HG03025 (cell line): Measurements from ENCODE around the gene ABL2.

Experiments
- ATAC-seq: cut with Tn5 transposase; IDR thresholded peaks from one replicate; pipeline ENCODE4 v1.9.1; 2021; ENCODE audit warnings: mild to moderate bottlenecking, moderate library complexity; ENCODE audit not compliant: unreplicated experiment, low FRiP score

Gene ABL2

DNA sequence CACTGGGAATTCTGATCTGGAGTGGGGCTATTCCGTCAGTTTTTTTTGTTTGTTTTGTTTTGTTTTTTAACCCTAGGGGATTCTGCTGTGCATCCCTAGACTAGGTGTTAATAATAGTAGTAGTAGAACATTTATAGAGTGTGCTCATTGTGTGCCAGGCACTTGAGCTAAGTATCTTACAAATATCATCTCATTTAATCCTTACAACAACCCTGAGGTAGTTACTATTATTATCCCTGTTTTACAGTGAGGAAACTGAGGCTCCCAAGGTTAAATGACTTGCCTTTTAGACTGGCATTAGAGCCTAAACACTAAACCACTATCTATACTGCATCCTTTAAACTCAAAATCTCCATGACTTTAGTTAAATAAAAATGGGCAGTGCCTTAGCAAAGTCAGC, 125.5 kb downstream of the ABL2 start:
- no peak for ATAC-seq

GRCh38 chr1:179101566-179101965, 127.9 kb downstream of the ABL2 start:
- ATAC-seq: no peak

DNA sequence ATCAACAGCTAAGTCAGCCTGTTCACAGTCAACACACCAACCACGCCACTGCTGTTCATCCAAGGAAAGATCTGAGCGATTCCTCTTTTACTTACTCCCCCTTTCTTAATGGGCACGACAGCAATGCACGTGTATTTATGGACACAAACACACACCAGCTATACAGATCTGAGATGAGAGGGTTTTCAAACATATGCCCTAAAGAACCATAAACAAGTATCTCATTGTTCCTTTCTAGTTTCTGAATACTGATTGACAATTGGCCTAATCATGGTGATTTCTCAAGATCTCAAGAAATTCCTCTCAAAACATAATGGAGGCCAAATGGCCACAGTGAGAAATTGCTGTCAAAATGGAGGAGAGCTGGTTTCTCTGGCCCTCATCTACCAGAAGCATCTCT, 129.6 kb downstream of the ABL2 start:
- no peak for ATAC-seq

GRCh38 chr1:179095924-179096323, 133.6 kb downstream of the ABL2 start:
- no peak for ATAC-seq

- no peak for ATAC-seq
Measured at GRCh38 chr1:179095377-179095776, 134.1 kb downstream of the ABL2 start.

DNA sequence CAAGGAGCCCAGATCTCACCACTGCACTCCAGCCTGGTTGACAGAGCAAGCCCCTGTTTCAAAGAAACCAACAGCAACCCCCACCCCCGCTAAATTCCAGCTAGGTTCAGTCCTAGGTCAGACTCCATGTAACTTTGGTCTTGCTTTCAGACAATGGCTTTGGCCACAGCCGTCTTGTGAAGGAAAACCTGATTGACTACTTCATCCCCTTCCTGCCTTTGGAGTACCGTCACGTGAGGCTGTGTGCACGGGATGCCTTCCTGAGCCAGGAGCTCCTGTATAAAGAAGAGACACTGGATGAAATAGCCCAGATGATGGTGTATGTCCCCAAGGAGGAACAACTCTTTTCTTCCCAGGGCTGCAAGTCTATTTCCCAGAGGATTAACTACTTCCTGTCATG, 134.7 kb downstream of the ABL2 start:
- no peak for ATAC-seq

- no peak for ATAC-seq
Measured at GRCh38 chr1:179092896-179093461, 136.5 kb downstream of the ABL2 start.

DNA sequence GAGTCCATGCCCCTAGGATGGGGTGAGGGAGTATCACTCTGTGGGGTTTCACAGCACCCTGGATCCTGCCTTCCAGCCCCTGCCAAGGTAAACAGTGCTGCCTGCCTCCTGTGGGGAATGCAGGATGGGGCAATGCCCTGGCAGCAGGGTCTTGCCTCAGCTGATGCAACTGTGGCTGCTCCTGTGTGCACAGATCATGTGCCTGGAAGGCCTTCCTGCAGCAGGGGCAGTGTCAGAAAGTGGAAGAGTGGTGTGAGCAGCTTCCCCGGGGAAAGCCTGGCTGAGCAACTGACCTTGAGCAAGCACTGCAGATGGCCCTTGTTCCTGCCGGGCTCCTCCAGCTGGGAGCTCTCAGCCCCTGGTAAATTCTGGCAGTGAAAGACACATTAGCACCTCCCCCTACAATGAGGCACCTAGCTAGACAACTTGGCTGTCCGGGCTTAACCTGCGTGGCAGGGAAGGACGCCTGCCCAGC, 137.7 kb downstream of the ABL2 start:
- no peak for ATAC-seq

DNA sequence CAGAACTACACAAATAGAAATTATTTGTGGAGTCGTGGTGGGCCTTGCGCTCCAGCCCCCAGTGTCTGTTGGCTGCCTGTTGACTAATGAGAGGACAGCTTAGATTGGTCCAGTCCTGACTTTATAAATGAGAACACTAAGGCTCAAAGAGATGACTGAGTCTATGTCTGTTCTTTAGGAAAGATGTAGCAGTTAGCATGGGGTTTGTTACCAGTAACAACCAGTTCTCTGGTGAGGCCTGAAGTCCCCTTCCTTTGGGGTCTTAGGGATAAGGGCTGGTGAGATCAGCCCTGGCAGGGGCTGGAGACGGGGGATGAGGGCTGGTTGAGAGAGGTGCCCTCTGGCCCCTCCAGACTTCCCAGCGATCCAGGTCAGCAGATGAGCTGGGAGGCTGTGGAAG, 138.6 kb downstream of the ABL2 start:
- ATAC-seq: no peak

GRCh38 chr1:179090522-179090921, 139.0 kb downstream of the ABL2 start:
- ATAC-seq: no peak

DNA sequence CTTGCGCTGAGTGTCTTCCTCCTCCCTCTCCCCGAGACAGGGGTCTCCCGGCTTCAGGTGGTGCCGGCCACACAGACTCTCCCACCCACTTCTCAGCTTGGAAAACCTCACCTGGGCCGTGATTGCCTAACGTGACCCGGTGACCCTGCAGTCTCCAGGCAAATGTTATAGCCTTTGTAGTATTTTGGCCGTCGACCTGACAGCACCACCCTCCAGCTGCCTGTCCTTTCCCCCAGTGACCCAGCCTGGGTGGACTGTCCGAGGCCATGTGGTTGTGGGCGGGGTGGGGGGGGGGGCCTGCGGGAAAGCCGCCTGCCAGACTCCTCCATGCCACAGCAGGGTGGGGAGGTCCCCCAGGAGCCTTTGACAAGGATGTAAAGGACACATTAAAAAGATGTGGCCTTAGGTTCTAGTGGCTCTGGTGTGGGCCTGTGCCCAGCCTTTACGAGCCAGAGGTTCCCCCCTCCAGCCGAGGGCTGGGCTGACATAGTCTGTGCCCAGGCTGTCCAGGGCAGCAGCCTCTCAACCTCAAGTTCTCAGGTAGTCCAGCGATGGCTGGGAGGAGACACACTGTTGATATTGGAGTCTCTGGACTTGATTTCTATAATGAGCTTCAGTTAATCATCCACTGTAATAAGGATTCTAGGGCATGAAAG, 139.5 kb downstream of the ABL2 start:
- ATAC-seq: no peak

DNA sequence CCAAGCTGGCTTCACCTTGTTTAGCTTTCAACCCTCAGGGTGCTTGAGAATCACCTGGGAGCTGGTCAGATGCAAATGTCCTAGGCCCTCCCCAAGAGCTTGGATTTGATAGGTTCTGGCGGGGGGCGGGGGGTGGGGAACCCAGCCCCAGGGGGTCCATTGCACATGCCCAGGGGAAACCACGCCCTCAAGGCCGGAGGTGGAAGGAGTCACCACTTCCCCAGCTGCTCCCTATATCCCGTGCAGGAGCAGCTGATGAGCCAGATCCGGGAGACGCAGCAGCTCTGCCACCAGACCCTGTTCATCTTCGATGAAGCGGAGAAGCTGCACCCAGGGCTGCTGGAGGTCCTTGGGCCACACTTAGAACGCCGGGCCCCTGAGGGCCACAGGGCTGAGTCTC, 141.8 kb downstream of the ABL2 start:
- no peak for ATAC-seq

DNA sequence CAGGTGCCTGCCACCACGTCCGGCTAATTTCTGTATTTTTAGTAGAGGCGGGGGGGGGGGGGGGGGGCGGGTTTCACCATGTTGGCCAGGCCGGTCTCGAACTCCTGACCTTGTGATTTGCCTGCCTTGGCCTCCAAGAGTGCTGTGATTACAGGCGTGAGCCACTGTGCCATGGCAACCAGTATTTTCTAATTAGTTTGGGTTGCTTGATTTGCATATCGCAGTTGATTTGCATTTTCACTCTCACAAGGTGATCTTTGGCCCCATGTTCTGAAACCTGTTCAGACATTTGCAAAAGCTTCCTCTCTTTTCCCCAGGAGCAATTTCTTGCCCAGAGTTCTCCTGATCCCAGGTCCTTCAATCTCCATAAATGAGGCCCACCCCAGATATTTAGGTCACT, 145.9 kb downstream of the ABL2 start:
- no peak for ATAC-seq

GRCh38 chr1:179082999-179083335, 146.5 kb downstream of the ABL2 start:
- no peak for ATAC-seq

DNA sequence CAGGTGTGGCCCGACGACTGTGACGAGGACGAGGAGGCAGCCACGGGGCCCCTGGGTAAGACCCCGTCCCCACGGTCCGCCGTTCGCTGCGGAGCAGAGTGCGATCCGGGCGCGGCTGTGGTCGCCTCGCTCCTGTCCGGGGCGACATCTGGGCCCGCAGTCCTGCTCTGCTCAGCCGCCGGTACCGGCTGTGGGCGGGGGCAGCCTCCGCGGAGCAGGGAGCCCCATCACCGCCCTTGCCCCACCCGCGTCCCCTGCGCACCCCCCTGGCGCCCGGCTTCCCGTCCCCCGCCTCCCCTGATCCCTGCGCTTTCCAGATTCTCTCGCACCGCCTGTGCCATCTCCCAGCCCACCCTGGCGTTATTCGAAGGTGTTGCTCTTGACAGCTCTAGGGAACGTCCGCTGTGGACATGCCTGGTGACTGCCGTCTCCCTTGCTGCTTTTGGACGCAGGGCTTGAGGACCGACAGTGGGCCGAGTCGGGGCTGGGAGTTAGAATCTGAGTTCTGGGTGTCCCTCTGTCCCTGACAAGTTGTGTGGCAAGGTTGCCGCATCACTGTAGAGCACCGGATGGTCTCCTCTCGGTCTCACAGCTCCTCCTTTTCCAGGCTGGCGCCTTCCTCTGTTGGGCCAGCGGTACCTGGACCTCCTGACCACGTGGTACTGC, 147.0 kb downstream of the ABL2 start:
- ATAC-seq: peak; percentile 13

- peak; percentile 91 for ATAC-seq
Measured at GRCh38 chr1:179081687-179082332, 147.7 kb downstream of the ABL2 start, which contains the start of gene TOR3A. Gene TOR3A, plus strand, starts transcription at chr1:179082070. Its CDS starts 59 bp downstream, at chr1:179082129.

- no peak for ATAC-seq
Measured at GRCh38 chr1:179080866-179081686, 148.4 kb downstream of the ABL2 start.

- ATAC-seq: no peak
Measured at GRCh38 chr1:179079113-179079761, 150.2 kb downstream of the ABL2 start.

- no peak for ATAC-seq
Measured at GRCh38 chr1:179077396-179077795, 152.1 kb downstream of the ABL2 start.

GRCh38 chr1:179066471-179066870, 163.0 kb downstream of the ABL2 start:
- ATAC-seq: no peak
